ENCODE results near the gene AKAP8.

GRCh38 chr19:15317392-15318071, 62.1 kb downstream of the AKAP8 start:
- TF ChIP-seq EZH2 (IDR thresholded peaks at IDR 0.05; ENCODE audit: borderline replicate concordance), result no peak
- TF ChIP-seq, protein P1, sequence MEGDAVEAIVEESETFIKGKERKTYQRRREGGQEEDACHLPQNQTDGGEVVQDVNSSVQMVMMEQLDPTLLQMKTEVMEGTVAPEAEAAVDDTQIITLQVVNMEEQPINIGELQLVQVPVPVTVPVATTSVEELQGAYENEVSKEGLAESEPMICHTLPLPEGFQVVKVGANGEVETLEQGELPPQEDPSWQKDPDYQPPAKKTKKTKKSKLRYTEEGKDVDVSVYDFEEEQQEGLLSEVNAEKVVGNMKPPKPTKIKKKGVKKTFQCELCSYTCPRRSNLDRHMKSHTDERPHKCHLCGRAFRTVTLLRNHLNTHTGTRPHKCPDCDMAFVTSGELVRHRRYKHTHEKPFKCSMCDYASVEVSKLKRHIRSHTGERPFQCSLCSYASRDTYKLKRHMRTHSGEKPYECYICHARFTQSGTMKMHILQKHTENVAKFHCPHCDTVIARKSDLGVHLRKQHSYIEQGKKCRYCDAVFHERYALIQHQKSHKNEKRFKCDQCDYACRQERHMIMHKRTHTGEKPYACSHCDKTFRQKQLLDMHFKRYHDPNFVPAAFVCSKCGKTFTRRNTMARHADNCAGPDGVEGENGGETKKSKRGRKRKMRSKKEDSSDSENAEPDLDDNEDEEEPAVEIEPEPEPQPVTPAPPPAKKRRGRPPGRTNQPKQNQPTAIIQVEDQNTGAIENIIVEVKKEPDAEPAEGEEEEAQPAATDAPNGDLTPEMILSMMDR (IDR thresholded peaks at IDR 0.05; ENCODE audit: poor library complexity), result no peak
